ENCODE results near the gene PSMB7. TPM values are rescaled to one million over a fixed set of nuclear protein-coding genes. Genes with fewer than 3 reads are reported as not detected.

Gene PSMB7
- total RNA-seq, 2 experiments from 2014 or later, result 88.7 to 93.6 TPM

DNA sequence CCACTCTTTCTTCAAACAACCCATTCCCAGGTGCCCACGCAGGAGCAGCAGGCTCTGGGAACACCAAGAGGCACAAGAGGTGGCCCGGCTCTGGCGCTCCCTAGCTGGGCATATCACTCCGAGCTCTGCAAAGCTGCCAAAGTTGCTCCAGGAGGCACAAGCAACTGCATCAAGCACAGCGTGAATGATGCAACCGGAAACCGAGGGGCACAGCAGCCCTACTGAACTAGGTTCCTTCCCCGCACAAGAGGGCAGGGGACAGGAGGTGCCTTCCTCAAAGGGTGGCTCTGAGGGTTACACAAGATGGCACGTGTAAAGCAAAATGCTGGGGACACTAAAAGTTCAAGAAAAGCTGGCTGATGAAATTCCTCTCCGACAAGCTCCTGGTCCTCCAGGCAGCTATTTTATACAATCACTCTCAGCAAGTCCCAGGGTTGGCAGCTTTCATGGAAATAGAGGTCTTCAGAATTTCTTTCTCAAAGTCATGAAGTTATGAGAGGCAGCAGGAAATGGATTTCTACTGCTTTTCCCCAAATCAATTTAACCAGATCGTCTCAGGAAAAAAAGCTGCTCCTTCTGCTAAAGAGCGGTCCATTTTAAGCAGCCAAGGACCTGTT lies 22.9 kb downstream of the PSMB7 start:
- H3K36me3 Mint-ChIP-seq, result no peaks in the 10 kb centered on the region
- H3K4me1 Mint-ChIP-seq, result peaks cover 19% of the 10 kb centered on the region
- no peaks in the 10 kb centered on the region for H3K27me3 Mint-ChIP-seq
- no peak overlapping the region for H3K27ac Mint-ChIP-seq
- POLR2A ChIA-PET, result no interaction called here
- ATAC-seq (ENCODE audit: low read depth), result no peak
- H3K9me3 Mint-ChIP-seq, result no peaks in the 10 kb centered on the region
- no peak overlapping the region for H3K4me3 Mint-ChIP-seq
- DNase-seq, result no peak

DNA sequence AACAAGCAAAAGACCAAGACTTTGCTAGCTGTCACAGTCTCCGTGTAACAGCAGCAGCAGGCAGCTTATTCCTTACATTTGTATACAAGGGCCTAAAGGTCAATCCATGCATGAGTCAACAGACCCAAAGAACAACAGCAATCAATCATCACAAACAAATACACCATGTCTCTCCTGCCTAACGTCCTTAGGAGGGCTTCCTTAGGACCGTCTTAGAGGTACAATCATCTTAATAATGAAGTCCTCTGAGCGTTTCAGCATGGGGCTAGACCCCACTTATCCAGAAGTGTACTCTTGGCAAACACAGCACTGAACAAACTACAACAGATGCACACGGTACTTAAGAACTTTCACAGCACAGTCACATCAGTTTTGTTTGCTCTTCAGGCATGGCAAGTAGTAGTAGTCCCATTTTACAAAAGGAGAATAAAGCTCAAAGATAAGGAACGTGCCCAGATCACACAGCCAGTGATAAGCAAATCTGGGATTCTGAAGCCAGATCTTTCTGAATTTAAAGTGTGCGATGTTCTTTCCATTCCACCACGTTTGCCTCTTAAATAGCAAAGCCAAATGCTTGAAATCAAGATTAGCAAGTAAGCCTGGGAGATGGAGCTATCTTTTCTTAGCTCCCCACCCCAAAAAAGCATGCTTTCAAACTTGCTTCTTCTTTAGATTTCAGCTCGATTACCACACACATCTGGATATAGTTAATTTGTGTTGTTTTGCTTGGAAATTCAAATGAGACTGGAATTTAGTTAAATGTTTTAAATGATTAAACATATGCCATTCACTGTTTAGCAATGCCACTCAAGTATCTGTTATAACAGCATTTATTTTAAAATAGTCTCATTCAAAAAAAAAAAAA lies 24.2 kb downstream of the PSMB7 start:
- DNase-seq (no peak), ATAC-seq (ENCODE audit: low read depth) (no peak)
- H3K27me3 Mint-ChIP-seq, result no peaks in the 10 kb centered on the region
- POLR2A ChIA-PET, result no interaction called here
- no peak overlapping the region for H3K4me3 Mint-ChIP-seq
- no peak overlapping the region for H3K27ac Mint-ChIP-seq
- H3K9me3 Mint-ChIP-seq, result no peaks in the 10 kb centered on the region
- no peaks in the 10 kb centered on the region for H3K36me3 Mint-ChIP-seq
- H3K4me1 Mint-ChIP-seq, result peaks cover 19% of the 10 kb centered on the region

DNA sequence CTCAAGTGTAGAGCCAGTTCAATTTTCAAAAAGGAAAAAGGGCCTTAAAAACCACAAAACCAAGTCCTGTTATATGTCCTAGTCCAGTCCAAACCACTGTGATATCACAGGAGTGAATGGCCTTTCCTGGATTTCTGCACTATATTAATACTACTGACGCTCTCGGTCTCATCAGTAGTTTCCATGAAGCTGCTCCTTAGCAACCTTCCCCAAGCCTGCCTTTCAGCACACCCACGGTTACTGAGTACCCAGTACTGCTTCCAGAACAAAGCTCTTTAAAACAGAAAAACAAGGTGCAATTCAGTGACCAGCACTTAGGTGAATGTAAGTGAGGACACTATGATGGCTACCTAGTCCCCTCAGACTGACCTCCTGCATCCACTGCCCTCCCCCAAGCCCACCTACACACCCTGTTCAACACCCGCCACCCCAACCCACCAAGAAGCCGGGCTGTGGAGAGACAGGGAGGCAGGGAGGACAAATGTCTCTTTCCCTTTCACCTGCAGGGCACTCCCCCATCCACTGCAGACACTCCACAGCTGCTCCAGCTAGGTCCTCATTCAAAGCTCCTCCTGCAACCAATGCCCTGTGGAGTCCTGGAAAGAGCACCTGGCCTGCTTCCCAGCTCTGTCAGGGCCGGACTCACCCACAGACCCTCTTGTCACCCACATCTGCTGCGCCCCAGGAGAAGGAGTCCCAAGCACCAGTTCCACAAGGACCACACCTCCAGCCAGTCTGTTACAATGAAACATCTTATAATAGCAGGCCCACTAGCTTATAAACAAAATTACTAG lies 25.9 kb downstream of the PSMB7 start:
- DNase-seq, result no peak
- Mint-ChIP-seq H3K4me3 (no peak overlapping the region), H3K27me3 (no peaks in the 10 kb centered on the region), H3K27ac (no peak overlapping the region), H3K9me3 (no peaks in the 10 kb centered on the region), H3K36me3 (no peaks in the 10 kb centered on the region), H3K4me1 (peaks cover 8% of the 10 kb centered on the region)
- ATAC-seq (ENCODE audit: low read depth), result no peak
- POLR2A ChIA-PET, result interaction anchor here (0.6 kb wide), 1 partner anchor 12 kb away, joined by 3 read pairs; no protein-coding TSS in a partner anchor

DNA sequence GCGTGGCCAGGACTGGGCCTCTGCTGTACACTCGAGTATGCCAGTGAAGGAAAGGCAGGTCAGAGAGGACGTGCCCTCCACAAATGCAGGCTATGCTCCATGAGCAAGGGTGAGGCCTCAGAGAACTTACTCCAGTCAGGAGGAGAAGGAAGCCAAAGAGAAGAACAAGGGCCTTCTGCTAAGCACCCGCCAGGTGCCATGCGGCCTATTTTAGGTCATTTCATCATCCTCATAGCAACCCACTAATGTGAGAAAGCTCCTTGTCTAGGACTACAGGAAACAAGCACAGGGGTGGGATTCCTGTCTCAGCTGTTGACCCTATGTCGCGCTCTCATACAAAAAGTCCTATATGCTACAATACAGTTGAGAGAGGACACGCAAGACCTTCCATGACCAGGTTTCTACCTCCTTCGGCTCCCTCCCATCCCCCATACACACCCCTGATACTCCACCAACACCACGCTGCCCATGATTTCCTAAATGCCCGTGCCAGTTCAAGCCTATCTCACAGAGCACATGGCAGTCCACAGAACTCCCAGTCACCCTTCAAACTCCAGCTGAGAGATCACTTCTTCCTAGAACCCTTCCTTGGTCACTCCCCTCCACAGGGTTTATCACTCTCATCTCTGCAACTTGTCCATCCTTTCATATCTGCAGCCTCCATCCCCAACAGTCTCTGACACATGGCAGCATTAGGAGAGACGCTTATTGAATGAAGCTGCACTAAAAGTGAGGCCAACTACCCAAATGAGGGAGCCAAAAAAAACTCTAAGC lies 26.8 kb downstream of the PSMB7 start:
- no peak overlapping the region for H3K4me3 Mint-ChIP-seq
- no peak for DNase-seq
- H3K27me3 Mint-ChIP-seq, result no peaks in the 10 kb centered on the region
- no peak for ATAC-seq (ENCODE audit: low read depth)
- POLR2A ChIA-PET, result no interaction called here
- H3K27ac Mint-ChIP-seq, result no peak overlapping the region
- H3K9me3 Mint-ChIP-seq, result no peaks in the 10 kb centered on the region
- H3K36me3 Mint-ChIP-seq, result peaks cover 1% of the 10 kb centered on the region
- peaks cover 1% of the 10 kb centered on the region for H3K4me1 Mint-ChIP-seq

DNA sequence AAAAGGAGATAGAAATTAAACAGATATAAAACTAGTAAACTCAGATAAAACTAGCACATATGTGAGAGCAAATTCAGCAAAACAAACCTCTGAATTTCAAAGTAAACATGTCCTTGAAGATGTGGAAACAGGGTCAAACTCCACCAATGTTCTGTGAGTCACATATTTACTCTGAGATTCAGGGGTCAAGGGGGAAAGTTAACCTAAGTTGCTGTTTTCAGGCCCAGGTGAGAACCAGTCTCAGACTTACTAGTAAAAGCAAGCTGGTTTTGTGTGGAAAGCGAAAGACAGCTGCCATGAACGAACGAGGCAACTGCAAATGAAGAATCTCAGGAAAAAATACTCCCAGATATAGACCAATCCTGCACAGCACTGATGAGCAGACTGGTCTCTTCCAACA lies 29.0 kb downstream of the PSMB7 start:
- H3K9me3 Mint-ChIP-seq, result no peaks in the 10 kb centered on the region
- H3K27ac Mint-ChIP-seq, result no peak overlapping the region
- DNase-seq (no peak), ATAC-seq (ENCODE audit: low read depth) (no peak)
- H3K36me3 Mint-ChIP-seq, result peaks cover 10% of the 10 kb centered on the region
- H3K4me3 Mint-ChIP-seq, result no peak overlapping the region
- H3K4me1 Mint-ChIP-seq, result no peaks in the 10 kb centered on the region
- POLR2A ChIA-PET, result no interaction called here
- H3K27me3 Mint-ChIP-seq, result no peaks in the 10 kb centered on the region

DNA sequence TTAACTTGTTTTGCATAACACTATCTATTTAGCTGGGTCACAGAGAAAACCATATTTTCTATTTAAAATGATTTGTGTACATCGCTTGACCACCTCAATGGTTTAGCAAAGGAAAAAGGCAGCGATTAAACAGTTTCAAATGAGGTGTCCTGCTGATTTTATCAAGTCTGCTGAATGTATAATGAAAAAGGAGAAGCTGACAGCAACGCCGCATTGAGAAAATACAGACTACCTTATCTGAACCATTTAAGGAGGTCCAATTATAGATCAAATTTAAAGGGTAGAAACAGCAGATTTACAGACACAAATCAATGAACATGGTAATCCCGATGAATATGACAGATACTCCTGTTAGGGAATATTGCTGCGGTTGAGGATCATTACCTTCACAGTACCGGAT lies 29.6 kb downstream of the PSMB7 start:
- no peak for ATAC-seq (ENCODE audit: low read depth)
- DNase-seq, result no peak
- POLR2A ChIA-PET, result no interaction called here
- Mint-ChIP-seq H3K36me3 (peaks cover 10% of the 10 kb centered on the region), H3K4me3 (no peak overlapping the region), H3K9me3 (no peaks in the 10 kb centered on the region), H3K4me1 (no peaks in the 10 kb centered on the region), H3K27ac (no peak overlapping the region), H3K27me3 (no peaks in the 10 kb centered on the region)

DNA sequence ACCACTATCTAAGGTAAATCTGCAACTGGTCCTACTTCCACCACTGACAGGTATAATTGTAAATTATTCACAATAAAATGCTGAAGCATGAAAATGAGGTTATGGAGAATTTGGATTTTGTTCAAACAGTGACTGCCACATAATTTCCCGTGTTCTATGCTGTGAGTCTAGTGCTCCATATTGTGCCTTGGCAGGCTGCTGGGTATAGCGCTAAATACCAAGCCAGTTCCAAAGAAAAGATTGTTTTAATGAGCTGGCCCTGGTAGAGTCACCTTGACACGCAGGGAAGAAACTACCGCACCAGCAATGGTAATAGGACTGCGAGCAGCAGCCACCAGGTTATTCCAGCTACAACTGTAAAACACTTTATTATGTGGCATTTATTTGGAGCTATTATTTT lies 30.4 kb downstream of the PSMB7 start:
- Mint-ChIP-seq H3K36me3 (peaks cover 14% of the 10 kb centered on the region), H3K4me3 (no peak overlapping the region), H3K9me3 (no peaks in the 10 kb centered on the region), H3K4me1 (peaks cover 2% of the 10 kb centered on the region), H3K27me3 (no peaks in the 10 kb centered on the region), H3K27ac (no peak overlapping the region)
- no peak for DNase-seq
- POLR2A ChIA-PET, result no interaction called here
- ATAC-seq (ENCODE audit: low read depth), result no peak

DNA sequence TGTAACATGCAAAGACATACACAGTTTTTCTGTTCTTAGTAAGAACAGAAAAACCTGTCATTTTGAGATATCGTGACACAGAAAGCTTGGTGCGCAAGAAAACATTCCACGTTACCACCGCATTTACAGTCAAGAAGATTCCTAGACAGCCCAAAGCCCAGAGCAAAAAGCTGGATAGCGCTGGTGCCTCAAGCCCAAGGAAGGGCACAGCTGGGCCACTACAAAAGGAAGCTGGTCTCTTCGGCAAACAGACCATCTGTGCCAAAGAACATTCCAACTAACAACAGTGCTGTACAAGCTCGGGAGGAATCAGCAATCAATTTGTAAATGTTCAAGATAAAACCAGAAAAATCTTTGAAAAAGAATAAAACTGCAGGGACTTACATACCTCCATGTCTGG lies 31.0 kb downstream of the PSMB7 start:
- POLR2A ChIA-PET, result interaction anchor here (0.6 kb wide), 1 partner anchor 182 kb away, joined by 3 read pairs; no protein-coding TSS in a partner anchor
- Mint-ChIP-seq H3K27ac (no peak overlapping the region), H3K36me3 (peaks cover 16% of the 10 kb centered on the region), H3K9me3 (no peaks in the 10 kb centered on the region), H3K4me1 (peaks cover 2% of the 10 kb centered on the region), H3K27me3 (no peaks in the 10 kb centered on the region), H3K4me3 (no peak overlapping the region)
- ATAC-seq (ENCODE audit: low read depth) (no peak), DNase-seq (no peak)

DNA sequence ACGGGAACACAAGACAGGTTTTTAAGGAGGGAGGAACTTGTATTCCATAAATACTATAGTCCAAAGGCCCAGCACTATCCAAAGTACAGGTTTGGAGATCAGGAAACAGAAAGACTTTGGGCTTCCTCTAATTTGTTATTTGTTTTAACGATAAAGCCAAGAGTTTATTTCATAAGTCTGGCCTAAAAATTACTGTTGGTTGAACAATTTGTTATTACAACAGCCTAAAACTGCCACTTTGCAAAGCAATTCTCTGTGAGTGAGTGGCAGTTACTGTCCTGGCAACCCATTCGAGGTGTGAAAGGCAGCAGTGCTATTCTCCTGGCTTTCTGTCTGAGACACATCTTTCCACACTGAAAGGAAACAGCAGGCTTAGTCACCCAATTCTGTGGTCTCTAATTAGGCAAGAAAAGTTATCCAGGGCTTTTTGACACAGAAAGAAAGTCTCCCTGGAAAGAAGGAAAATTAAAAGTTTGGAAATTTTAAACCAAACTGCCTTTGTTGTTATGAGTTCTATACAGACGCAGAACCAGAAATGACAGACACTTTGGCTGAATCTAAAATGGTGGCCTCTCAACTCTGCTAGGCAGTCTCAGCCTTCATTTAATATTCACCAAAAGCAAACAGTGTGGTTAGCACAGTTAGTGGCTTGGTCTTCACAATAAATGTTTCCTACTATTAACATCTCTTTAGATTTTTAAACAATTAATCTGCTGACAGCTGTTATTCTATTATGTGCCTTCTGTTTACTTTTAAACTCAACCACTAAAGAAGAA lies 33.9 kb downstream of the PSMB7 start:
- DNase-seq (no peak), ATAC-seq (ENCODE audit: low read depth) (no peak)
- H3K36me3 Mint-ChIP-seq, result peaks cover 19% of the 10 kb centered on the region
- H3K27ac Mint-ChIP-seq, result no peak overlapping the region
- H3K4me1 Mint-ChIP-seq, result peaks cover 6% of the 10 kb centered on the region
- no peaks in the 10 kb centered on the region for H3K9me3 Mint-ChIP-seq
- H3K4me3 Mint-ChIP-seq, result no peak overlapping the region
- H3K27me3 Mint-ChIP-seq, result no peaks in the 10 kb centered on the region
- POLR2A ChIA-PET, result no interaction called here

DNA sequence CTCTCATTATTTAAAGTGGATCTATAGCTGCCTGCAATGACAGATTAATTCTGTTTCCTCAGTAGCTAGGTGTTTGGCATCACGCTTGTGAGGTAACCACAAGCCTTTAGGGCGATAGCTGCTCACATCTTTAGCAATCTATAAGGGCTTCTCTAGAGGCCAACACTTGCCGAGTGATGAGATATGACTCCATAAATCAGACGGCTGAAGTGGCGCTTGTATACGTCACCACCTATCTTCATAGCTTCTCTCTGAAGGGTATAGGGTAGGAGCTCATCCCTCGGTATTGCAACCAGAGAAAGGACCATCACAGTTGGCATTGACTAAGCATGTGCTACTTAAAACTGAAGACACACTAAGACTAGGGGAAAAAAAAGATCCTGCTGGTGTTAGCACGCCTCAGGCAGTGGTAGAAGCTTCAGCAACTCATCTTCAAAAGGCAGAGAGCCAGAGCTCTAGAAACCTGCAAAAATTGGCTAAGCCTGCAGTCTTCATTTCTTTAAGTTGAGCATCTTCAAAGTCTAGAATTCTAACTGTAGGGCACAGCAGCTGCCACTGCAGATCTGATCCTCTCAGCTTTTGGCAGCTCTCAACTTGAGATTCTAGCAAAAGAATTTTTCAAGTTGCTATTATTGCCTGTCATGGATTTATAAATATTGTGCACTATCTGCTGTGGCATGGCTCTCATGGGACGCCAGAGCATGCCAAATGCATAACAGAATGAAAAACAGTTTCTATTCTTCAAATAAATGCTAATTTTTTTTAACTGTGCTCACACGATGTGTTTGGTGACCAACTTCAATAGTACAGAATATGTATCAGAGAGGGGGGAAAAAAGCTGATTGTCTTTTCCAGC lies 37.5 kb downstream of the PSMB7 start:
- Mint-ChIP-seq H3K27ac (no peak overlapping the region), H3K9me3 (peaks cover 3% of the 10 kb centered on the region), H3K27me3 (no peaks in the 10 kb centered on the region), H3K4me3 (no peak overlapping the region), H3K4me1 (peaks cover 6% of the 10 kb centered on the region), H3K36me3 (peaks cover 26% of the 10 kb centered on the region)
- no peak for DNase-seq
- no peak for ATAC-seq (ENCODE audit: low read depth)
- POLR2A ChIA-PET, result interaction anchor here (0.6 kb wide), 1 partner anchor 12 kb away, joined by 3 read pairs; no protein-coding TSS in a partner anchor

DNA sequence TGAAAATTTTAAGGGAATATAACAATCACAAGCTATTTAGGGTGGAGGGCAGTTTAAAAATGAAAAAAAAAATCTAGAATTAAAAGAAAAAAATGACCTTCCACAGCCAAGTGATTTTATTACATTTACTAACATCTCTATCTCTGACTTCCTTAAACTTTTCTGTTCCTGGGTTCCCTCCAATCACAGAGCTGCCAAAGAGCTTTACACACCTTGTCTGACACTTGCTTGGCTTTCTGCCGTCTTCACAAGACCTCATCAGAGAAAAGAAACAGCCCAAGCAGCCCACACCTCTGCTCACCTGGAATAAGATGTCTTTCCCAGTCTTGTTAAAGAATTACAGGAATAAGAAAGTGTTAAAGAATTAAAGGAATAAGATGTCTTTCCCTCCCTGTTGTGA lies 38.9 kb downstream of the PSMB7 start:
- POLR2A ChIA-PET, result no interaction called here
- no peak for DNase-seq
- Mint-ChIP-seq H3K9me3 (peaks cover 3% of the 10 kb centered on the region), H3K36me3 (peaks cover 21% of the 10 kb centered on the region), H3K4me3 (no peak overlapping the region), H3K27me3 (no peaks in the 10 kb centered on the region), H3K4me1 (peaks cover 9% of the 10 kb centered on the region), H3K27ac (no peak overlapping the region)
- ATAC-seq (ENCODE audit: low read depth), result no peak

DNA sequence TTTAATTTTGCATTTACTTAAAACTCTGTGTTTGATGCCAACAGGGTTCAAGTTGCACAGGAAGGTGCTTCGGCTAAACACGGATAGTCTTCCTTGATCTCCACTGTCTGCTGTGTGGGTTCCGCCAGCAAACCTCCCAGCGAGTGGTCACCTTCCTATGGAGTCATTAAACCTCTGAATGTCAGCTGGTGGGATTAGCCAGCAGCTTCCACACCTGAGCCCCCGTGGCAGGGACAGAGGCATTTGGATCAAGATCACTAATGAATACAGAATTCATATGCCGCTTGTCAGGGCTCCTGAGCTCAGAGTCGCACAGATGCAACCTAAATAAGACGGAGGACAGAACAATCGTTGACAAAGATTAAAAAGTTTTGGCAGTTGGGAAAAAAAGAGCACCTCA lies 39.5 kb downstream of the PSMB7 start:
- Mint-ChIP-seq H3K4me1 (peaks cover 9% of the 10 kb centered on the region), H3K4me3 (no peak overlapping the region), H3K27ac (no peak overlapping the region), H3K27me3 (no peaks in the 10 kb centered on the region), H3K36me3 (peaks cover 21% of the 10 kb centered on the region), H3K9me3 (peaks cover 3% of the 10 kb centered on the region)
- ATAC-seq (ENCODE audit: low read depth) (no peak), DNase-seq (no peak)
- POLR2A ChIA-PET, result no interaction called here
